Choroid plexus epithelial cell (primary cell): ENCODE results near the gene NADK2.

Source experiments
- DNase-seq: peaks from one replicate; pipeline ENCODE4 v3.0.0-alpha.2; 2010; ENCODE audit warnings: low read depth
- H3K4me3 ChIP-seq: 2 replicates; pipeline ENCODE4 v1.5.1; 2011; ENCODE audit warnings: low read depth, mild to moderate bottlenecking, control low read depth, low read length, moderate library complexity
- CTCF ChIP-seq: conservative IDR thresholded peaks from 2 replicates; pipeline ENCODE4 v1.5.1; 2011; ENCODE audit warnings: low read depth, mild to moderate bottlenecking, control low read depth, inconsistent platforms, low read length, moderate library complexity

The NADK2 gene

GRCh38 chr5:36267905-36268304, 26.2 kb upstream of the NADK2 start:
- no peak overlapping the region for H3K4me3 ChIP-seq
- TF ChIP-seq CTCF, result no peak
- DNase-seq, result no peak

- no peak for DNase-seq
- no peak overlapping the region for H3K4me3 ChIP-seq
- no peak for TF ChIP-seq CTCF
These were observed 22.6 kb upstream of the NADK2 start for GRCh38 chr5:36264202-36264760.

- no peak for TF ChIP-seq CTCF
- H3K4me3 ChIP-seq, result no peak overlapping the region
- DNase-seq, result no peak
These were observed 19.5 kb upstream of the NADK2 start for GRCh38 chr5:36261186-36261585.

DNA sequence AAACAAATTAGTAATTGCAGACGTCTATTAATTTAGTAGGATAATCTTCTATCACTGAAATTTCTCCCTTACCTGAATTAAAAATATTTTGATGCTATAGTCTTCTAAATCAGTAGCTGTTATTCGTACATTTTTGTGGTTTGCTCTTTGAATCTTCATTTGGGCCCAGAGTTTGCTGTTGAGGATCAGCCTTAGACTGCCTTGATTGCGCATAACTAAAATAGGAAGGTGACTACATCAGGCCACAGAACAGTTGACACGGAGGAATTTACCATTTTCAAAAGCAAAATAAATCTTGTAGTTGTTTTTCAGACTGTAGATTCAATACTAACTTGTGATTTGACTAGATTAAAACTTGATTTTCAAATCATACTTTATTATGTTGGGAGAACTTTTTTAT, 11.8 kb upstream of the NADK2 start:
- H3K4me3 ChIP-seq, result no peak overlapping the region
- peak; percentile 29 for DNase-seq
- no peak for TF ChIP-seq CTCF

GRCh38 chr5:36252722-36253365, 11.1 kb upstream of the NADK2 start:
- no peak for TF ChIP-seq CTCF
- DNase-seq, result peak; percentile 71

DNA sequence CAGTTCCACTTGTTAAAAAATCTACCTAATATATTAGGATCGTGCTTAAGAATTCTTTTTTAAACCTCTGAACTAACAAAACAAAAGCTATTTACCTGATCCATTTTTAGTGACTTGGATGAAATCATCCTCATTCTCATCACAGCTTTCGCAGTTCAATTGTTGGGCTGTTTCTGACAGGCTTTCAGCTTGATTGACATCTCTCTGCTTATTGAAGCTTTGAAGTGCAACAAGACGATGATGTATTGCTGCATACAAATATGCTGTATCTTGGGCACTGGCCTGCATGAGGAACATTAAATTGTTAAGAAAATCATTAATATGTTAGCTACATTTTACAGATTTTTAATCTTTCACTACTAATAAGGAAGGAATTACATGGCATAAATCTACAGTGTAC, 9.5 kb upstream of the NADK2 start:
- H3K4me3 ChIP-seq, result no peak overlapping the region
- no peak for DNase-seq
- TF ChIP-seq CTCF, result no peak

More at GRCh38 chr5:36252722-36253365, 11.1 kb upstream of the NADK2 start:
- H3K4me3 ChIP-seq, result no peak overlapping the region

DNA sequence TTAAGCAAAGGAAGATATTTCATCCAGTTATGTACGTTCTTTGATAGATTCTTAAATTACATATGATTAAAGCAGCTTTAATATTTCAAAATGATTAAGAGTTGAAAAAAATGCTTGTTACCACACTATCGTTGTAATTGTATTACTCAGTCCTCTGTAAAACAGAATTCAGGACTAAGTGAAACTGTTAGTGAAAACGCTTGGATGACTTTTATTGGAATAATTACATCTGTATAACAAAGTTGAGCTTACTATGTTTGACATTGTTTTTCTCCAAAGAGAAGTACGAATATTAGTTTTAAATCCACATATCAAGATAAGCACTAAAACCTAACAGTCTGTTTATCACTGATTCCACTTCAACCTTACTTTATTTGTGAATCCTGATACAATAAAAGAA, 8.7 kb upstream of the NADK2 start:
- no peak overlapping the region for H3K4me3 ChIP-seq
- DNase-seq, result no peak
- no peak for TF ChIP-seq CTCF
